Thyroid gland (tissue), 4 donors: ENCODE measurements around the gene GNG10.

Experiments
- POLR2A ChIP-seq, 2 donors: fragments of 450-650 bp; IDR thresholded peaks; one replicate each; pipeline ENCODE4 v1.6.1; 2017; ENCODE audit warnings: antibody characterized with exemption in 2 of 2, mild to moderate bottlenecking in 2 of 2, moderate library complexity in 1 of 2
- TF ChIP-seq, protein P1 (sequence below), 6 experiments: fragments of 200-600 bp in 3 of 6; fragments of 450-650 bp in 3 of 6; sonication (generic) in 3 of 6; IDR thresholded peaks; one replicate each; pipeline ENCODE4 v1.5.1; 2016 to 2019; ENCODE audit warnings: antibody characterized with exemption in 6 of 6, mild to moderate bottlenecking in 2 of 6, inconsistent platforms in 1 of 6, moderate library complexity in 1 of 6

DNA sequence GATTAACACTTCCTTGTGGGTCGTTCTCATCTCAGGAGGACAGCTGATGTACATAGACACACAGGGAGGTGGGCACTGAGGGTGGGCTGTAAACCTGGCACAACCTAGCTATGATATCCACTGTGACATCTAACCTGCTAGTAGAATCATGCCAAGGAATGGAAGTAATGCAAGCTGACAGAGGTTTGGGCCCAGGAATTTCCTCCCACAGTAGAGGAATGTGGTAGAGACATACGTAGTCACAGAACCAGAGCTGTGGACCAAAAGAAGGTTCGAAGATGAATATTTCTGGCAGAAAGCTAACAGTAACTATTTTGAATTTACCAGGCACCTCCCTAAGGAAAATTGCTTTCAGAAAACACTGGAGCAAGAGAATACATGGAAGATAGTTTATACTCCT is 45.5 kb upstream of the GNG10 start:
- TF ChIP-seq, protein P1, sequence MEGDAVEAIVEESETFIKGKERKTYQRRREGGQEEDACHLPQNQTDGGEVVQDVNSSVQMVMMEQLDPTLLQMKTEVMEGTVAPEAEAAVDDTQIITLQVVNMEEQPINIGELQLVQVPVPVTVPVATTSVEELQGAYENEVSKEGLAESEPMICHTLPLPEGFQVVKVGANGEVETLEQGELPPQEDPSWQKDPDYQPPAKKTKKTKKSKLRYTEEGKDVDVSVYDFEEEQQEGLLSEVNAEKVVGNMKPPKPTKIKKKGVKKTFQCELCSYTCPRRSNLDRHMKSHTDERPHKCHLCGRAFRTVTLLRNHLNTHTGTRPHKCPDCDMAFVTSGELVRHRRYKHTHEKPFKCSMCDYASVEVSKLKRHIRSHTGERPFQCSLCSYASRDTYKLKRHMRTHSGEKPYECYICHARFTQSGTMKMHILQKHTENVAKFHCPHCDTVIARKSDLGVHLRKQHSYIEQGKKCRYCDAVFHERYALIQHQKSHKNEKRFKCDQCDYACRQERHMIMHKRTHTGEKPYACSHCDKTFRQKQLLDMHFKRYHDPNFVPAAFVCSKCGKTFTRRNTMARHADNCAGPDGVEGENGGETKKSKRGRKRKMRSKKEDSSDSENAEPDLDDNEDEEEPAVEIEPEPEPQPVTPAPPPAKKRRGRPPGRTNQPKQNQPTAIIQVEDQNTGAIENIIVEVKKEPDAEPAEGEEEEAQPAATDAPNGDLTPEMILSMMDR (IDR thresholded peaks at IDR 0.05), result no peak
- TF ChIP-seq POLR2A (IDR thresholded peaks at IDR 0.05), result no peak
